ENCODE data around the gene HTR4.

DNA sequence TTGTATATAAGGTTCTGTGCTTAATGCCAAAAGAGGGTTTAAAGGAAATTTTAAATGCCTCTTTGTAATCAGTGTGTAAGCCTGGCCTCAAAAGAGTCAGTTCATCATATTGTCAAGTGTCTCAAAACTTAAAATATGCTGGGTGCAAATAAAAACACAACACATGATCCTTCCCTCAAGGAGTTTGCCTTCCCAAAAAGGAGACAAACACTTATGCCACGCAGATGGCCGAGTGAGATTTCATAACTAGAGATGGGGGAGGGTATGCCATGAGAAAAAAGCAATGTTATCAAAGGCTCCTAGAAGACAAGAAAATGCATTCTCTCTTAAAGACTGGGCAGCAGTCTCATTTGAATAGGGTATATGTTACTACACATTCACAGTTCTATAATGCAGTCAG lies 215.4 kb downstream of the HTR4 start:
- TF ChIP-seq, protein P1, sequence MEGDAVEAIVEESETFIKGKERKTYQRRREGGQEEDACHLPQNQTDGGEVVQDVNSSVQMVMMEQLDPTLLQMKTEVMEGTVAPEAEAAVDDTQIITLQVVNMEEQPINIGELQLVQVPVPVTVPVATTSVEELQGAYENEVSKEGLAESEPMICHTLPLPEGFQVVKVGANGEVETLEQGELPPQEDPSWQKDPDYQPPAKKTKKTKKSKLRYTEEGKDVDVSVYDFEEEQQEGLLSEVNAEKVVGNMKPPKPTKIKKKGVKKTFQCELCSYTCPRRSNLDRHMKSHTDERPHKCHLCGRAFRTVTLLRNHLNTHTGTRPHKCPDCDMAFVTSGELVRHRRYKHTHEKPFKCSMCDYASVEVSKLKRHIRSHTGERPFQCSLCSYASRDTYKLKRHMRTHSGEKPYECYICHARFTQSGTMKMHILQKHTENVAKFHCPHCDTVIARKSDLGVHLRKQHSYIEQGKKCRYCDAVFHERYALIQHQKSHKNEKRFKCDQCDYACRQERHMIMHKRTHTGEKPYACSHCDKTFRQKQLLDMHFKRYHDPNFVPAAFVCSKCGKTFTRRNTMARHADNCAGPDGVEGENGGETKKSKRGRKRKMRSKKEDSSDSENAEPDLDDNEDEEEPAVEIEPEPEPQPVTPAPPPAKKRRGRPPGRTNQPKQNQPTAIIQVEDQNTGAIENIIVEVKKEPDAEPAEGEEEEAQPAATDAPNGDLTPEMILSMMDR (IDR thresholded peaks at IDR 0.05): no peak
- no peak for TF ChIP-seq POLR2A (IDR thresholded peaks at IDR 0.05)
- TF ChIP-seq POLR2AphosphoS5 (IDR thresholded peaks at IDR 0.05): no peak
